Adrenal gland (tissue), 5 donors: ENCODE measurements around the gene TEKT4.

Source experiments
- CTCF ChIP-seq, 6 experiments: fragments of 450-650 bp in 4 of 6; fragments of 200-600 bp in 2 of 6; sonication (generic) in 1 of 6; IDR thresholded peaks; 1 replicate in 5 of 6; 2 replicates in 1 of 6; pipeline versions ENCODE4 v1.5.1 to v1.8.0; 2016 to 2021; ENCODE audit warnings: antibody characterized with exemption in 6 of 6, mild to moderate bottlenecking in 2 of 6, moderate library complexity in 1 of 6
- POLR2A ChIP-seq, 2 donors: fragments of 450-650 bp; IDR thresholded peaks; one replicate each; pipeline ENCODE4 v1.6.1; 2017; ENCODE audit warnings: antibody characterized with exemption in 2 of 2, mild to moderate bottlenecking in 2 of 2, moderate library complexity in 1 of 2
- donor health status: DM: no; HTN: no; CAD: no.

GRCh38 chr2:94872676-94873361, 1.6 kb downstream of the TEKT4 start:
- TF ChIP-seq CTCF (IDR thresholded peaks at IDR 0.05) (no peak), POLR2A (IDR thresholded peaks at IDR 0.05) (no peak)
